HG03460 (cell line): Measurements from ENCODE around the gene ATP5F1D.
"Not testable (repeated sequence)": the region's sequence is repeated elsewhere in the genome, so short reads cannot be mapped to it uniquely, and the experiment has no call there.

ENCODE experiments used
- ATAC-seq: cut with Tn5 transposase; IDR thresholded peaks from one replicate; pipeline ENCODE4 v1.9.1; 2021; ENCODE audit not compliant: unreplicated experiment

The ATP5F1D gene

DNA sequence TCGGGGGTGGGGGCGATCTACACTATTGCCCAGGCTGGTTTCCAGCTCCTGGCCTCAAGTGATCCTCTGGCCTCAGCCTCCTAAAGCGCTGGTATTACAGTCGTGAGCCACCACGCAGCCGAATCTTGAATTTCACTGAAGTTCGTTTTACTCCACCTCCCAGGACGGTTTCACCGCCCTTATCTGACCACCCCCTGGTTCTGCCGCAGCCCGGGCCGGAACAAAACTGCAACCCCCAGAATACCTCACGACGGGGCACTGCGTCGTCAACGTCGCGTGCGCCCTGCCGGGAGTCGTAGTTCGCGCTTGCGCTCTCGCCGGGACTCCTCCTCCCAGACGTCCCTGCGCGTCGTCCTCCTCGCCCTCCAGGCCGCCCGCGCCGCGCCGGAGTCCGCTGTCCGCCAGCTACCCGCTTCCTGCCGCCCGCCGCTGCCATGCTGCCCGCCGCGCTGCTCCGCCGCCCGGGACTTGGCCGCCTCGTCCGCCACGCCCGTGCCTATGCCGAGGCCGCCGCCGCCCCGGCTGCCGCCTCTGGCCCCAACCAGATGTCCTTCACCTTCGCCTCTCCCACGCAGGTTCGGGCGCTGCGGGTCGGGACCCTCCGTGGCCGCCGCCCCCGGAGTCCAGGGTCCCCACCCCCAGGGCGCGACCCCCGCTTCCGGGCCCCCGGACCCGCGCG lies at the start of gene ATP5F1D:
ATP5F1D (plus strand) TSS at position 335 of the 679 bp plus-strand sequence; CDS start at position 435, 100 bp downstream.
- ATAC-seq: peak; percentile 45

DNA sequence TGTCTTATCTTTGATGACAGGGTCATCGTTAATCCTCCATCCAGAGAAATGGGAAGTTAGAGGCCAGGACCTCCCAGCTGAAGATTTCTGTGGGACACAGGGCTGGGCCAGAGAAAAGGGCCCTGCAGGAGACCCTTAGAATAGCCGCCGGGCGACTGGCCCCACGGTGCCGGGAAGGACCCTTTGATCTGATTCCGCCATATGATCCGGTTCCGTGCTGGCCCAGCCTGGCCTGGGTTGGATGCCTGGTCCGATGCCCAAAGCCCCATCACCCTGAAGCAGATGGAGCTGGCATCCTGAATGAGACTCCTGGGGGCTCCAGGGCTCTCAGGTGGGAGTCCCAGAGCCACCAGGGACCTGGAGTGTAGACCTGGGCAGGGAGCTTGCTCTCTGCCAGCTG lies 42.0 kb upstream of the ATP5F1D start:
- no peak for ATAC-seq

DNA sequence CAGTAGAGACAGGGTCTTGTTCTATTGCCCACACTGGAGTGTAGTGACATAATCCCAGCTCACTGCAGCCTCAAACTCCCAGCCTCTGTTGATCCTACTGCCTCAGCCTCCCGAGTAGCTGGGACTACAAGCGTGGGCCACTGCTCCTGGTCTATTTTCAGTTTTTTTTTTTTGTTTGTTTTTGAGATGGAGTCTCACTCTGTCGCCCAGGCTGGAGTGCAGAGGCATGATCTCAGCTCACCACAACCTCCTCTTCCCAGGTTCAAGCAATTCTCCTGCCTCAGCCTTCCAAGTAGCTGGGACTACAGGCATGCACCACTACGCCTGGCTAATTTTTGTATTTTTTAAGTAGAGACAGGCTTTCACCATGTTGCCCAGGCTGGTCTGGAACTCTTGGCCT lies 40.9 kb upstream of the ATP5F1D start:
- ATAC-seq: not testable (repeated sequence)

DNA sequence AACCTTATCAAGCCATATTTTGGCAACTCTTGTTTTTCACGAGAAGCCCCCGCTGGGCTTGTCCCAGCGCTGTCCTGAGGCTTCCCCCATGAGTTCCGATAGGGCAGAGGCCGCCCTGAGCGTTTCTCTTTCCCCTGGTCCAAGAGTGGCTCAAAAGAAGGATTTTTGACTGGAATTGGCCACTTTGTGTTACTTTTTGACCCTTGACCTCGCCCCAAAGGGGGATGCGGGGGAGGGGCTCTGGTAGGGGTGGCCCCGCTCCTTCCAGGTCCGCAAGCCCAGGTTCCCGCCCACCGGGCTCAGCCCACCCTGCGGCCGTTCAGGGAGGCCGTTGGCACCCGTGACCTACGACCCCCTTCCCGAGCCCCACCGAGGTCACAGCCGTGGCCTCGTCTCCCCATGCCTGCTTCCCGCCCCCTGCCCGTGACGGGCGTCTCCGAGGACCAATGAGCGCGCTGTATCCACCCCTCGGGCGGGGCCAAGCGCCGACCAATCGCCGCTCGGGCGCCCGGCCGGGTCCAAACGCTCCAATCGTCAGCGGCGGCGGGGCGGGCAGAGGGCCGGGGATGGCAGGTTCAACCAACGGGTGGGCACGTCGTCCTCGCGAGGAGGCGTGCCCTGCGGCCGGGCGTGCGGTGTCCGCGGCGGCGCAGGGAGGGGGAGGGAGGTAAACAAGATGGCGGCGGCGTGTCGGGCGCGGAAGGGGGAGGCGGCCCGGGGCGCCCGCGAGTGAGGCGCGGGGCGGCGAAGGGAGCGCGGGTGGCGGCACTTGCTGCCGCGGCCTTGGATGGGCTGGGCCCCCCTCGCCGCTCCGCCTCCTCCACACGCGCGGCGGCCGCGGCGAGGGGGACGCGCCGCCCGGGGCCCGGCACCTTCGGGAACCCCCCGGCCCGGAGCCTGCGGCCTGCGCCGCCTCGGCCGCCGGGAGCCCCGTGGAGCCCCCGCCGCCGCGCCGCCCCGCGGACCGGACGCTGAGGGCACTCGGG lies 36.1 kb upstream of the ATP5F1D start, which contains the start of gene STK11:
STK11 (plus strand) TSS at position 665 of the 986 bp plus-strand sequence. CDS start 1,136 bp downstream, outside the sequence.
- ATAC-seq: peak; percentile 78

DNA sequence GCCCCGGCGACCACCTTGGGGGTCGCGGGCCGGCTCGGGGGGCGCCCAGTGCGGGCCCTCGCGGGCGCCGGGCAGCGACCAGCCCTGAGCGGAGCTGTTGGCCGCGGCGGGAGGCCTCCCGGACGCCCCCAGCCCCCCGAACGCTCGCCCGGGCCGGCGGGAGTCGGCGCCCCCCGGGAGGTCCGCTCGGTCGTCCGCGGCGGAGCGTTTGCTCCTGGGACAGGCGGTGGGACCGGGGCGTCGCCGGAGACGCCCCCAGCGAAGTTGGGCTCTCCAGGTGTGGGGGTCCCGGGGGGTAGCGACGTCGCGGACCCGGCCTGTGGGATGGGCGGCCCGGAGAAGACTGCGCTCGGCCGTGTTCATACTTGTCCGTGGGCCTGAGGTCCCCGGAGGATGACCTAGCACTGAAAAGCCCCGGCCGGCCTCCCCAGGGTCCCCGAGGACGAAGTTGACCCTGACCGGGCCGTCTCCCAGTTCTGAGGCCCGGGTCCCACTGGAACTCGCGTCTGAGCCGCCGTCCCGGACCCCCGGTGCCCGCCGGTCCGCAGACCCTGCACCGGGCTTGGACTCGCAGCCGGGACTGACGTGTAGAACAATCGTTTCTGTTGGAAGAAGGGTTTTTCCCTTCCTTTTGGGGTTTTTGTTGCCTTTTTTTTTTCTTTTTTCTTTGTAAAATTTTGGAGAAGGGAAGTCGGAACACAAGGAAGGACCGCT lies 35.2 kb upstream of the ATP5F1D start:
- no peak for ATAC-seq

DNA sequence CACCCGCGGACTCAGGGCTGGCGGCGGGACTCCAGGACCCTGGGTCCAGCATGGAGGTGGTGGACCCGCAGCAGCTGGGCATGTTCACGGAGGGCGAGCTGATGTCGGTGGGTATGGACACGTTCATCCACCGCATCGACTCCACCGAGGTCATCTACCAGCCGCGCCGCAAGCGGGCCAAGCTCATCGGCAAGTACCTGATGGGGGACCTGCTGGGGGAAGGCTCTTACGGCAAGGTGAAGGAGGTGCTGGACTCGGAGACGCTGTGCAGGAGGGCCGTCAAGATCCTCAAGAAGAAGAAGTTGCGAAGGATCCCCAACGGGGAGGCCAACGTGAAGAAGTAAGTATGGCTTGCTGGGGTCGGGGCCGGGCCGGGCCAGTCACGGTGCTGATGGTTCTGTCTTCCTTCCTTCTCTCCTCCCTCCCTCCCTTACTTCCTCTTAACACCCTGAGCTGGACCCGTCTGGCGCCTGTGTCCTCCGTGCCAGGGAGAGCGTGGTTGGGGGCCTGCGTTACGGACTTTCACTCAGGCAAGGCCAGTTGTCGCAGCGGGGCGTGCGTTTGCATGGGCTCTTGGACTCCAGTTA lies 34.6 kb upstream of the ATP5F1D start:
- ATAC-seq: no peak

DNA sequence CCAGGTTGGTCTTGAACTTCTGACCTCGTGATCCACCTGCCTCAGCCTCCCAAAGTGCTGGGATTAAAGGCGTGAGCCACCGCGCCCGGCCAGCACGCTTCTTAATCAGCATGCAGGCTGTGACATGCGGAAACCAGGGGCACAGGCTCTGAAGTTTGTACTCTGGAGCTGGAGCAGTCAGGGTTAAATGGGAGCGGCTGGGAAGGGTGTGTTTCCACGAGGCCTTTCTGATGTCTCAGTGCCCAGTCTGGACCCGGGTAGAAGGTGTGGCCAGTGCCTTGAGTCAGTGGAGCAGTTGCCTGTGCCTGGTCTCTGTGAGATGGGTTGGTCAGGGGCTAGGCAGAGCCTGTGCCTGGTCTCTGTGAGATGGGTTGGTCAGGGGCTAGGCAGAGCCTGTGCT lies 32.7 kb upstream of the ATP5F1D start:
- ATAC-seq: not testable (repeated sequence)

DNA sequence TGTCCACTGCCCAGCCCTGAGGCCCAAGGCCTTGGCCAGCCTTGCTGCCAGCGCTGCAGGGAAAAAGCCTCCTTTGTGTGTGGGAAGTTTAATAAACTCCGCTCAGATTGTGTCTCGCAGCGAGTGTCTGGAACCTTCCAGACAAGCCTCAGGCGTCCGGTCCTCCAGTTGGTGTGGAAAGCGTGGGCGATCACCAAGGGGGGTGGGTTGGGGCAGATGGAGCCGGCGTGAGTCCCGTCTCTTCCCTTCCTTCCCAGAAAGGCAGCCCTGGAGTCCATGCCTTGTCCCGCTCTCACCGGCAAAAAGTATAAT lies 31.4 kb upstream of the ATP5F1D start:
- ATAC-seq: no peak

DNA sequence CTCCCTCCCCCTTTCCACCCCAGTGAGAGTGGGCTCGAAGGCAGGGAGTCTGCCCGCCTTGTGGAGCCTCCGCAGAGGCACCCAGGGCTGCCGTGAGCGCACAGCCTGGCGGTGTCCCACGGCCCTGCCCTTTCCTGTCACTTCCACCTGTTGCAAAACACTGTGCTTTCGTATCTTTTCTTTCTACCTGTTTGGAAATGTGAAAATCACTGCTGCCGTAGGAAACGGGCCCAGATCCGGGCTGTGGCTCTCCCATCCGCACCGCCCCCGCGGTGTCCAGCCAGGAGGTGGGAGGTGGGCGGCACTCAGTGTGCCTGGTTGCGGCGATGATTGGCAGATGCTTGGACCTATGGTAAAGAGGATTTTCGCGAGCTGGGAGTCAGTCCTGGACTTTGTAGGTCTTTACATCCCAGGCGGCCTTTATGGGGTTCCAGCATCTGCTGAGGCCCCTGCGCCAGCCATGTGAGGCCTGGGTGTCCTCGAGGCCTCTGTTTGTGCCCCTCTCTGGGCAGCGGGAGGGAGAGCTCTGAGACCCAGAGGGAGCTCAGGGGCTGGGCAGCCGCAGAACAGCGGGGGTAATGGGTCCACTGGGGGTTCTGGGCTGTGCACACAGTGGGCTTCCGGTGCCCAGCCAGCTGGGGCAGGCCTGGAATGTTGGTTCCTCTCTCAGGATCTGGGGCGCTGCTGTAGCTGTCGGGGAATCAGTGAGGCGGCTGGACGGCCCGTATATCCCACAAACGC lies 29.9 kb upstream of the ATP5F1D start:
- ATAC-seq: no peak

DNA sequence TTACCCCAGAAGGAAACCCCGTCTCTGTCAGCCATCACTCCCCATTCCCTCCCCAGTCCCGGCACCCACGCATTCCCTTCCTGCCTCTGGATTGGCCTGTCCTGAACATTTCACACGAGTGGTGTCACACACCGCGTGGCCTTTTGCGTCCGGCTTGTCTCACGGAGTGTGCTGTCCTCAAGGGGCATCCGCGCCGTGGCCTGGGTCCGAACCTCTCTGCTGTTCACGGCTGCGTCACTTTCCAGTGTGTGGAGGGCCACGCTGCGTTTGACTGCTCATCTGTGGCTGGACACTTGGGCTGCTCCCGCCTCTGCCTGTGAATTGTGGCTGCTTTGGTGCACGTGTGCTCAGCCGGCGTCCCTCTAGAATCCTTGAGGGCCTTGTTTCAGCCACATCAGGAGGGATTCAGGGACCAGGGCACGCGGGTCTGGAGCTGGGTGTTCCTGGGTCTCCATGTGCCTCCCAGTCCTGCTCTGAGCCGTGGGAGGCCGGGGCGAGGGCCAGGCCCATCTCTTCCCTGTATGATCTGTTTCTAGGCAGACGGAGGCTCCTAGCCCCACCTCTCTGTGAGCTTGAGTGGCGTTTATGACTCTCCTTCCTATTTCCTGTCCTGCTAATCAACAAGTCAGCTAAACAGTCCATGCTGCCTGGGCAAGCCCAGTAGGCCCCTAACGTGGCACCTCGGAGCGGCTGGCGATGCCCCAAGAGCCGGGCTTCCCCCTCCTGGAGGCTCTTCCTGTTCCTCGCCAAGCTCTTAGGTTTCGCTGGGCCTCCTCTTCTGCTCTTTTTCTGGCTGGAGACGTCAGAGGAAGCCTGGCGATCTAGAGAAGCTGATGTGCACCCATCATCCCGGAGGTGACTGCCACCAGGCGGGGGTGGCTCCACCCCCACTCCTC lies 27.9 kb upstream of the ATP5F1D start:
- ATAC-seq: no peak

DNA sequence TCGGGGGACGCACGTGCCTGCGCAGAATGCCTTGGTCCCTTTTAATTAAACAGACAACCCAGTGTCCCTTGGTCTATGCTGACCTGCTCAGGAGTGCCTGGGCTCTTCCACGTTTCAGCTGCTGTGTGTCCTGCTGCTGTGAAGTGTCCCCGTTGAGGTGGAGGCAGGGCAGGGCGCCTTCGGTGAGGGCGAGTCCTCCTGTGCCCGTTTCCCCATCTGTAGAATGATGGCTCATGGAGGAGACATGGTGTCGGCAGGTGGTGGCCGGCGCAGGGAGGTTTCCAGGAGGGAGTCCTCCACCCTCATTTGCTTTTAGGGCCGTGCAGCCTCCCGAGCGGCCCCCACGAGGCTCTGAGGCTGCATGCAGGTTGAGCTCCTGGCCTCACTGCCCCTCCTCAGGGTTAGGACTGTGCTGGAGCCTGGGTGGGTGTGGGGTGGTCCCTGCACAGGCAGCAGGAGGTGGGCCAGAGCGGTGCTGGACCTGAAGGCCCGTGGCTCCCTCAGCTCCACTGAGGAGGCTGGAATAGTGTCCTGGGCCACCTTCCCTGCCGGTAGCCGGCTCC lies 27.2 kb upstream of the ATP5F1D start:
- no peak for ATAC-seq

DNA sequence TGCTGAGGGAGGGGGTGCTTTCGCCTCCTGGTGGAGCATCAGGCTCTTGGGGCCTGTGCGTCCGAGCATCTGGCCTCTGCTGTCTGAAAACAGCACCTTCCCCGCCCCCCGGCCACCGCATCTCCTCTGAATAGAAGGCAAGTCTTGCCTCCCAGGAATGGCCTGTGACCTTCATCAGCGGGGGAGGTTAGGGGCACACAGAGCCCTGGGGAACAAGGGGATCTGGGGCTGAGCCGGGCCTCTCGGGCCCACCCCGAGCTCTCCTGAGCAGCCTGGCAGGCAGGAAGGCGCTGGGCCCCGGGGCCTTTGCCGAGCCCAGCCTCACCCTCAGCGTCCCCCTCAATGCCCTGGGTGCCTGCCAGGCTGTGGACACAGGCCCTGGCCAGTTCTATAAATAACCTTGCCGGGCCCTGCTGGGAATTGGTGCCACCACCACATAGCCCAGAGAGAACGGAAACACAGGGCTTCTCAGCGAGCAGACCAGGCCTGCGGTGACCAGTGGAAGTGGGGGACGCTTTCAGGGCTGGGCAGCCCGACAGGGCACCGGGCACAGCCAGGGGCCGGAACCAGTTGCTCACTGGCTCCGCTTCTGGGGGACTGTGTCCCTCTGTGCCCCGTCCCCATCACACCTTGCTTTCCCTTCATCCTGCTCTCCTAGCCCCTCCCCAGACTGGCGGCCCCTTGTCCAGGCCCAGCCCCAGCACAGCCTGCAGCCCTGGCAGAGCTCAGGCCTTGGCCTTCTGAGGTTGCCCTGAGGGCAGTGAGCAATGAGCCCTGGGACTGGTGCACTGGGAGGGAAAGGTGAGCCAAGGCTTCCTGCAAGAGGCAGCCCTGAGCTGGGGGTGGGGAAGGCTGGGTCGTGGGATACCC lies 26.5 kb upstream of the ATP5F1D start:
- no peak for ATAC-seq

DNA sequence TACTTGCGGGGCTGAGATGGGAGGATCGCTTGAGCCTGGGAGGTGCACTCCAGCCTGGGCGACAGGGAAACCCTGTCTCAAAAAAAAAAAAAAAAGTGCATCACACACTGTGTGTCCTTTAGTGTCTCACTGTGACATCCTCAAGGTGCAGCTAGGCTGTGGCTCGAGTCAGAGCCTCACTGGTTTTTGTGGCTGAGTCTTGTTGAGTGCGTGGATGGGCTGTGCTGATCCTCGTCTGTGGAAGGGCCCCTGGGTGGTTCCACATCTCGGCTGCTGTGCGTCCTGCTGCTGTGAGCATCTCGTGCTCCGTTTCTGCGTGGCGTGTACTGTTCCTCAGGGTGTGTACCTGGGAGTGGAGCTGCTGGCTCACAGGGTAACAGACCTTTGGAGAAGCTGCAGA lies 24.8 kb upstream of the ATP5F1D start:
- ATAC-seq: no peak

DNA sequence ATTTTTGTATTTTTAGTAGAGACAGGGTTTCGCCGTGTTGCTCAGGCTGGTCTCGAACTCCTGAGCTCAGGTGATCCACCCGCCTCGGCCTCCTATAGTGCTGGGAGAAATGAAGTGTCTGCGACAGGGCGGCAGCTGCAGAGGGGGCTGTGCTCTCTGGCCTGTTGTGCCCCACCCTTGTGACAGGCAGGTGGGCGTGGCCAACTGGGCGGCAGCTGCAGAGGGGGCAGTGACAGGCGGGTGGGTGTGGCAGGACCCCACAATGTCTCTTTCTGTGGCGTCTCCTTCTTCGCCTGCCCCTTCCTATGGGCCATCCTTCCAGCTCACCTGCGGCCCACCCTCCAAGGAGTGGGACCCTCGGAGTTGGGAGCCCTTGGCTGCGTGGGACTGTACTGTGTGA lies 24.2 kb upstream of the ATP5F1D start:
- no peak for ATAC-seq

DNA sequence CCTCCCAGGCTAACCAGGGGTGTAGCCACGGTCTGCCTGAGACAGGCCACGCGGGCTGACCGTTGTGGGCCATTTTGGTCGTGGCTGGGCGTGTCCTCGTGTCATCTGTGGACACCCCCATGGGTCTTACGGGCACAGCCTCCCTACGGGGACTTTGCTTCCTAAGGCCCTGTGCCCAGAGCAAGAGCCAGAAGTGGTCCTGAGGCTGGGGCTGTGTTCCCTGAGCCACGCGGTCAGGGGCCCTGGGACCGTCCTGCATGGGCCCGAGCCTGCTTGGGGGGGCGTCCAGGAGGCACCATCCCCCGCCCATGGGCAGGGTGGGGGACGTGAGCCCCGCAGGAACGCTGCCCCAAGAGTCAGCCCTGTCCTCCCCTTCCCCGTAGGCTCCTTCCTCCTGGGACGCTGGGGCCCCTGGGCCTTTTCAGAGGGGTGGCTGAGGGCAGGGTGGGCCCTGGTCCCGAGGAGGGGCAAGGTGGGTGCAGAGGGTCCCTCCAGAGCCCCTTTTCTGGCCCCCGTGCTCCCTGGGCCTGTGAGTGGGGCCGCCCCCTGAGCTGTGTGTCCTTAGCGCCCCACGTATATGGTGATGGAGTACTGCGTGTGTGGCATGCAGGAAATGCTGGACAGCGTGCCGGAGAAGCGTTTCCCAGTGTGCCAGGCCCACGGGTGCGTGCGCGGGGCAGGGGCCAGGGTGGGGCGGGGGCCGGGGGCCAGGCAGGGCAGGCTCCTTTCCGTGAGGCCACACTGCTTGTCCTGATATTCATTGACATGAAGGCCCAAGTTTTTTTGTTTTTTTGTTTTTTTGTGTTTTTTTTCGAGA lies 22.6 kb upstream of the ATP5F1D start:
- no peak for ATAC-seq

DNA sequence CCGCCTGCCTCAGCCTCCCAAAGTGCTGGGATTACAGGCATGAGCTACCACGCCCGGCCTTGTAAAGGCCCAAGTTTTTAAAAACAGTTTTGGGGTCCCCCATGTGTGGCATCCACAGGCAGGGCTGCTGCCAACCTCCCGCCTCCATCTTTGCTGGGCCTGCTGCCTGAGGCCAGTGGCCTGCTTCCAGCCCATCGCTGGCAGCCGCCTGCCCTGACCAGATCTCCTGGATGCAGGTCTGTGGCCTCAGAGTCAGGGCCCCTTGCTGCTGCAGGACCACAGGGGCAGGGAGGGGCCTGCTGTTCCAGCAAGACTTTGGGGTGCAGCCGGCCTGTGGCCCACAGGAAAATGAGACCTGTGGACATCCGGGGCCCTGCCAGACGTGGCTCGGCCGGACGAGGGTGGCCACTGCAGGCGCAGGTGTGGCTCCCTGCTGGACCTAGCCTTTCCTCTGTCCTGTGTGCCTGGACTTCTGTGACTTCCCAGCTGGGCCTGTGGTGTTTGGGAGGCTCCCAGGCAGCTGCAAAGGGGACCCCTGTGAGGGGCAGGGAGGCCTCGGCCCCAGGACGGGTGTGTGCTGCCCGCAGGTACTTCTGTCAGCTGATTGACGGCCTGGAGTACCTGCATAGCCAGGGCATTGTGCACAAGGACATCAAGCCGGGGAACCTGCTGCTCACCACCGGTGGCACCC lies 21.6 kb upstream of the ATP5F1D start:
- no peak for ATAC-seq

DNA sequence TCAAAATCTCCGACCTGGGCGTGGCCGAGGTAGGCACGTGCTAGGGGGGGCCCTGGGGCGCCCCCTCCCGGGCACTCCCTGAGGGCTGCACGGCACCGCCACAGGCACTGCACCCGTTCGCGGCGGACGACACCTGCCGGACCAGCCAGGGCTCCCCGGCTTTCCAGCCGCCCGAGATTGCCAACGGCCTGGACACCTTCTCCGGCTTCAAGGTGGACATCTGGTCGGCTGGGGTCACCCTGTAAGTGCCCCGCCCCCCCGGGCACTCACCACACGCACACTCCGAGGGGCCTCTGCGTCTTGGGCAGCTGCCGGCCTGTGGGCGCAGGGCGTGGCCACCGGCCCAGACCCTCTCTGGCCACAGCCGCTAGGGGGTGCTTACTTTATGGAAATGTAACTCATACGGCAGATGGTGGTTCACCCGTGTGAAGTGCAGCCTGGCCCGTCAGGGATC lies 21.0 kb upstream of the ATP5F1D start:
- ATAC-seq: no peak
